NCI-H1417 treated with DMSO at 0.1 percent for 48 hours (cell line): ENCODE measurements around the gene BTN1A1.
"Not testable (repeated sequence)": the region's sequence is repeated elsewhere in the genome, so short reads cannot be mapped to it uniquely, and the experiment has no call there.

ENCODE experiments used
- DNase-seq: peaks from one replicate; lab custom pipeline; 2025; lab: John Stamatoyannopoulos, UW

Gene BTN1A1

GRCh38 chr6:26514984-26515383 is 14.9 kb downstream of the BTN1A1 start:
- no peak for DNase-seq

GRCh38 chr6:26516481-26517427 is 16.7 kb downstream of the BTN1A1 start:
- no peak for DNase-seq

GRCh38 chr6:26519359-26519758 is 19.3 kb downstream of the BTN1A1 start:
- DNase-seq: no peak

GRCh38 chr6:26520237-26520849 is 20.2 kb downstream of the BTN1A1 start:
- DNase-seq: peak; percentile 25

GRCh38 chr6:26520850-26521599 is 20.9 kb downstream of the BTN1A1 start:
- DNase-seq: peak; percentile 63

- DNase-seq: peak; percentile 63
These were observed 21.7 kb downstream of the BTN1A1 start for GRCh38 chr6:26521600-26522391.

- not testable (repeated sequence) for DNase-seq
These were observed 22.6 kb downstream of the BTN1A1 start for GRCh38 chr6:26522486-26523228.

GRCh38 chr6:26524314-26524713 is 24.2 kb downstream of the BTN1A1 start:
- DNase-seq: not testable (repeated sequence)

- no peak for DNase-seq
These were observed 24.7 kb downstream of the BTN1A1 start for GRCh38 chr6:26524722-26525370.

- DNase-seq: no peak
These were observed 25.7 kb downstream of the BTN1A1 start for GRCh38 chr6:26525838-26526237.

- DNase-seq: no peak
These were observed 26.8 kb downstream of the BTN1A1 start for GRCh38 chr6:26526928-26527327.

- DNase-seq: no peak
These were observed 30.1 kb downstream of the BTN1A1 start for GRCh38 chr6:26530203-26530602.

- DNase-seq: no peak
These were observed 31.8 kb downstream of the BTN1A1 start for GRCh38 chr6:26531897-26532296.

- peak; percentile 67 for DNase-seq
These were observed 32.8 kb downstream of the BTN1A1 start for GRCh38 chr6:26532699-26533531.

GRCh38 chr6:26533532-26533931 is 33.4 kb downstream of the BTN1A1 start:
- DNase-seq: no peak

- no peak for DNase-seq
These were observed 34.8 kb downstream of the BTN1A1 start for GRCh38 chr6:26534681-26535465.

GRCh38 chr6:26536571-26537159 is 36.6 kb downstream of the BTN1A1 start:
- no peak for DNase-seq

- peak; percentile 77 for DNase-seq
These were observed 37.2 kb downstream of the BTN1A1 start for GRCh38 chr6:26537160-26537845.
